Fibroblast of lung (primary cell): ENCODE data around the gene SUGP2.

Experiments used
- CTCF ChIP-seq, 2 donors: IDR thresholded peaks in 1 of 2; conservative IDR thresholded peaks in 1 of 2; 1 replicate in 1 of 2; 2 replicates in 1 of 2; pipeline ENCODE4 v1.5.1; 2011 to 2012; ENCODE audit warnings: low read length in 2 of 2, control low read depth in 1 of 2, inconsistent platforms in 1 of 2, low read depth in 1 of 2, mild to moderate bottlenecking in 1 of 2
- EZH2 ChIP-seq: IDR thresholded peaks from 2 replicates; pipeline ENCODE4 v1.5.1; 2012; ENCODE audit warnings: low read length, control low read depth, mild to moderate bottlenecking; ENCODE audit errors: missing control alignments

GRCh38 chr19:19057720-19058119 is 24.4 kb upstream of the SUGP2 start:
- TF ChIP-seq CTCF (conservative IDR thresholded peaks at IDR 0.05 in 1 of 2, IDR thresholded peaks at IDR 0.05 in 1 of 2; ENCODE audit: low read depth in 1 of 2, low read length in 2 of 2) (no peak), EZH2 (no peak)
